Right atrium auricular region (tissue), 2 donors: ENCODE measurements around the gene E4F1. TPM values are rescaled to one million over a fixed set of nuclear protein-coding genes. Genes with fewer than 3 reads are reported as not detected.

Source experiments
- DNase-seq: peaks from one replicate; pipeline ENCODE4 v3.0.0-alpha.2; 2019; ENCODE audit warnings: low spot score
- H3K27ac ChIP-seq, 2 donors: fragments of 200-600 bp; sonication (generic); 1 replicate in 1 of 2; 2 replicates in 1 of 2; pipeline ENCODE4 v1.5.1; 2016 to 2019
- H3K27me3 ChIP-seq, 2 donors: fragments of 200-600 bp; sonication (generic); one replicate each; pipeline versions ENCODE4 v1.5.1 to v1.6.0; 2017 to 2019
- H3K36me3 ChIP-seq: fragments of 200-600 bp; sonication (generic); one replicate; pipeline ENCODE4 v1.5.1; 2016
- H3K4me1 ChIP-seq, 2 donors: fragments of 200-600 bp; sonication (generic); one replicate each; pipeline versions ENCODE4 v1.5.1 to v1.6.0; 2017 to 2019
- H3K4me3 ChIP-seq, 2 donors: fragments of 200-600 bp; sonication (generic); 1 replicate in 1 of 2; 2 replicates in 1 of 2; pipeline ENCODE4 v1.5.1; 2017 to 2019; ENCODE audit warnings: mild to moderate bottlenecking in 1 of 2, moderate library complexity in 1 of 2
- H3K9me3 ChIP-seq, 2 donors: fragments of 200-600 bp; sonication (generic); one replicate each; pipeline ENCODE4 v1.5.1; 2019
- CTCF ChIP-seq, 2 donors: fragments of 200-600 bp; sonication (generic); IDR thresholded peaks; one replicate each; pipeline ENCODE4 v1.5.1; 2019; ENCODE audit warnings: antibody characterized with exemption in 2 of 2
- total RNA-seq, 2 donors: library from RNA; depleted of rRNA; stranded (reverse); fragments of >200 nt; gene quantifications; one replicate each; pipeline ENCODE4 v1.1.0, GENCODE V29; 2016

E4F1 gene
- total RNA-seq, 2 donors from 2014 or later, result 10.0 to 16.7 TPM

GRCh38 chr16:2190002-2190658, 33.3 kb upstream of the E4F1 start:
- Histone ChIP-seq H3K4me3 (no peak overlapping the region), H3K4me1 (peaks cover 0 to 8% of the 10 kb centered on the region in 2 donors), H3K27ac (no peak overlapping the region), H3K9me3 (no peaks in the 10 kb centered on the region), H3K36me3 (no peaks in the 10 kb centered on the region), H3K27me3 (no peaks in the 10 kb centered on the region)
- DNase-seq, result no peak
- no peak for TF ChIP-seq CTCF (IDR thresholded peaks at IDR 0.05)

GRCh38 chr16:2190659-2191445, 32.5 kb upstream of the E4F1 start:
- no peak for TF ChIP-seq CTCF (IDR thresholded peaks at IDR 0.05)
- no peak for DNase-seq
- H3K27ac ChIP-seq, result peak overlapping the region in 1 of 2 donors; percentile 28
- H3K36me3 ChIP-seq, result no peaks in the 10 kb centered on the region
- peaks cover 0 to 15% of the 10 kb centered on the region in 2 donors for H3K4me1 ChIP-seq
- no peaks in the 10 kb centered on the region for H3K9me3 ChIP-seq
- H3K4me3 ChIP-seq, result no peak overlapping the region
- peaks cover 0 to 6% of the 10 kb centered on the region in 2 donors for H3K27me3 ChIP-seq

DNA sequence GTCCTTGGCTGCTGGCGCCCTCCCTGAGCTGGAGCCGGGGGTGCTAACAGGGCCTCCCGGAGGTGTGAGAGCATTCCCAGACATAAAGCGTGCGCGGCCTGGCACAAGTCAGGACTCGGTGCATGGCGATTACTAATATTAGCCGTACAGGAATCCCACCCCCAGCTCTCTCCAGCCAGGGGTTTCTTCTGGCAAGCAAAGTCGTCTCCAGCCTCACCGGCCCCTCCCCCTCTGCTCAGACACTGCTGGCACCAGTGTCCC, 32.0 kb upstream of the E4F1 start:
- H3K27ac ChIP-seq, result peak overlapping the region in 1 of 2 donors; percentile 28
- H3K9me3 ChIP-seq, result no peaks in the 10 kb centered on the region
- H3K36me3 ChIP-seq, result no peaks in the 10 kb centered on the region
- DNase-seq, result no peak
- peaks cover 0 to 17% of the 10 kb centered on the region in 2 donors for H3K4me1 ChIP-seq
- no peak for TF ChIP-seq CTCF (IDR thresholded peaks at IDR 0.05)
- H3K4me3 ChIP-seq, result no peak overlapping the region
- H3K27me3 ChIP-seq, result peaks cover 0 to 6% of the 10 kb centered on the region in 2 donors

DNA sequence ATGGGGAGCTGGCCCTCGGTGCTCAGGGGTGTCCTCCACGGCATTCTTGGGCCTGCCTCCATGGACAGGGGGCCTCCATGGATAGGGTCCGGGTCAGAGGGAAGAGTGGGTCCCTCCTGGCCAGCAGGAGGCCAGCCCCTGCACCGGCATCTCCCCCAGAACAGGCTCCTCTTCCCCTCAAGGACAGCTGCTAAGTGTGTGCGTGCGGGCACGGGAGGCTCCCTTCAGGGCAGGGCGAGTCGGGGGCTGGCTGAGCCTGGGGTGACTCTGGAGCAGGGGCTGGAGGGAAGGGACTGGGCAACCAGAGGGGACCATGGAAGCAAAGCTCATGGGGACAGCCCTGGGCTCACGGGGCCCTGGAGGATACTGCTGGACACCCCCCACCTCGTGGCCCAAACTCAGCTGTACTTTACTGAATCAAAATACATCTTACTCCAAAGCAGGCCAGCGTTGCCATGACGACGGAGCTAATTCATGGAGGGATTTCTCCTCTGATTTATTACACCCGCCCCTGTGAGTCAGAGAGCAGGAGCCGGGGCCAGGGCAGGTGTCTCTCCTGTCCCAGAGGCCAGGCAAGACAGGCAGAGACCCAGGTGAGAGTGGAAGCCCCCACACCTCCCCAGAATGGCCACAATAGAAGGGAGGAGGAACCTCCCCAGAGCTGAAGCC, 29.1 kb upstream of the E4F1 start:
- H3K4me3 ChIP-seq, result no peak overlapping the region
- peaks cover 0 to 6% of the 10 kb centered on the region in 2 donors for H3K27me3 ChIP-seq
- no peak overlapping the region for H3K27ac ChIP-seq
- no peak for DNase-seq
- H3K4me1 ChIP-seq, result peaks cover 0 to 17% of the 10 kb centered on the region in 2 donors
- TF ChIP-seq CTCF (IDR thresholded peaks at IDR 0.05), result no peak
- H3K36me3 ChIP-seq, result no peaks in the 10 kb centered on the region
- H3K9me3 ChIP-seq, result no peaks in the 10 kb centered on the region

DNA sequence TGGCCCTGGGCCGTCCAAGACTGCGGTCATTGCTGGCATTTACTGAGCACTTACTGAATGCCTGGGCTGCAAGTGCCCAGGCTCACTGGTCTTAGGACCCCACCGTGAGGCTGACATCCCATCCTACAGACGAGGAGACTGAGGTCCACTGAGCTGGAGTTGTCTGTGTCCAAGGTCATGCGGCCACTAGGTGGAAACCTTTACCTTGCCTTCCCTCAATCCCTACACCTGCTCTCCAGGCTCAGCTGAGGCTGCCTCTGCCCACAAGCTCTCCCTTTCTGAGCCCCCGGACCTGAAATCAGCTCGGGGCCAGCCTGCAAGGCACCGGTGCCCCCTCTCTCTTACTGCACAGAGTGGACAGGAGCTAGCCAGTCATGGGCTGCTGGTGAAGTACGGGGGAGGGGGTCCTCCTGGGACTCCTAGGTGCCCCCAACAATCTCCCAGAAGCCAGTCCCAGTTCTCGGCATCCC, 28.5 kb upstream of the E4F1 start:
- peak in 1 of 2 donors; percentile 38 for TF ChIP-seq CTCF (IDR thresholded peaks at IDR 0.05)
- DNase-seq, result no peak
- Histone ChIP-seq H3K27ac (no peak overlapping the region), H3K4me3 (no peak overlapping the region), H3K36me3 (no peaks in the 10 kb centered on the region), H3K9me3 (no peaks in the 10 kb centered on the region), H3K27me3 (peaks cover 0 to 6% of the 10 kb centered on the region in 2 donors), H3K4me1 (peaks cover 0 to 17% of the 10 kb centered on the region in 2 donors)
